ENCODE measurements around the gene MT1X.

DNA sequence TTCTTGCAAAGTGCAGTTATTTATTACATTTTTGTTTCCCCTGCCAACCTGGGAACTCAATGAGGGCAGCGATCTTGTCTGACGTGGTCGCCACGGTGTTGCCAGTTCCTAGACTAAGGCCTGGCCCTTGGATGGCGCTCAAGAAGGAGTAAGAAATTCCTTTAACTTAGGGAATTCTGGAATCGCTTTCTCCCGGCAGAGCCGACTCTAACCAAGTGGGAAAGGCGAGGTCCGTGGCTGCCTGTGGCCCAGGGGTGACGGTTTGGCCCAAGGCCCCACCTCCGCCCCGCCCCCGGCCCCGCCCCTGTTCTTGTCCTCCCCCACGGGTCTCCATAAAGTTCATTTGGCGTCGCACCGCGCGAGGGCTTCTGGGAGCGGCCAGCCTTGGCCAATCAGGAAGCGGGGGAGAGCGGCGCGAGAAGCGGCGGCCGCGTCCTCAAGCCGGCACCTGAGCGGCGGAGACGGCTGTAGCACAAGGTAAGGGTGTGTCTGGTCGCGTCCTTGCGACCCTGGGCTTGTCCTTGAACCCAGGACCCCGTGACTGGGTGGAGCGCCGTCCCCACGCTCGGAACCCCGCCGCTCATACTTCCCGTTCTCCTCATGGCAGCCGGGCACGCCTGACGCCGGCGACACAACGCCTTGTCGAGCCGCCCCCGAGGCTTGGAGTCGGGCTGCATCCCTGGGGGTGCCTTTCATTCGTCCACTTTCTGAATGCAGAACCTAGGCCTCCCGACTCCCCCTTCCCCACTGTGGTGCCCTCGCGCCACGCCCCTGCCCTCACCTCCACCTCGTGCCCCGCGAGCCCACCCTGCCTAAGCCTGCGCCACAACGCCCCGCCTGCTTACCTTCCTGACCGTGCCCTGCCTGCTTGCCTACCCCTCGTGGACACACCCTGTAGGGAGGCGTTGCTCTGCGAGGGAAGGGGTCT lies 47.7 kb downstream of the MT1X start, which contains the start of gene NUP93:
- TF ChIP-seq, protein P1, sequence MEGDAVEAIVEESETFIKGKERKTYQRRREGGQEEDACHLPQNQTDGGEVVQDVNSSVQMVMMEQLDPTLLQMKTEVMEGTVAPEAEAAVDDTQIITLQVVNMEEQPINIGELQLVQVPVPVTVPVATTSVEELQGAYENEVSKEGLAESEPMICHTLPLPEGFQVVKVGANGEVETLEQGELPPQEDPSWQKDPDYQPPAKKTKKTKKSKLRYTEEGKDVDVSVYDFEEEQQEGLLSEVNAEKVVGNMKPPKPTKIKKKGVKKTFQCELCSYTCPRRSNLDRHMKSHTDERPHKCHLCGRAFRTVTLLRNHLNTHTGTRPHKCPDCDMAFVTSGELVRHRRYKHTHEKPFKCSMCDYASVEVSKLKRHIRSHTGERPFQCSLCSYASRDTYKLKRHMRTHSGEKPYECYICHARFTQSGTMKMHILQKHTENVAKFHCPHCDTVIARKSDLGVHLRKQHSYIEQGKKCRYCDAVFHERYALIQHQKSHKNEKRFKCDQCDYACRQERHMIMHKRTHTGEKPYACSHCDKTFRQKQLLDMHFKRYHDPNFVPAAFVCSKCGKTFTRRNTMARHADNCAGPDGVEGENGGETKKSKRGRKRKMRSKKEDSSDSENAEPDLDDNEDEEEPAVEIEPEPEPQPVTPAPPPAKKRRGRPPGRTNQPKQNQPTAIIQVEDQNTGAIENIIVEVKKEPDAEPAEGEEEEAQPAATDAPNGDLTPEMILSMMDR (conservative IDR thresholded peaks at IDR 0.05; ENCODE audit: low read length): no peak
- TF ChIP-seq EZH2phosphoT487 (IDR thresholded peaks at IDR 0.05; ENCODE audit: borderline replicate concordance): no peak
